Memory B cell (primary cell): ENCODE results near the gene MITF.

Experiments used
- ATAC-seq: fragments of 150-1000 bp; cut with Tn5 transposase; 2 replicates; pipeline ENCODE4 v1.10.0; 2021; ENCODE audit warnings: low read depth, mild to moderate bottlenecking, moderate library complexity
- DNase-seq, 2 donors: peaks; one replicate each; pipeline ENCODE4 v3.0.0; 2022; ENCODE audit warnings: low spot score in 2 of 2
- H3K27ac Mint-ChIP-seq: one replicate; pipeline ENCODE4 v1.8.0; 2022; ENCODE audit warnings: mild to moderate bottlenecking, moderate library complexity, mixed read lengths
- H3K27me3 Mint-ChIP-seq: one replicate; pipeline ENCODE4 v1.8.0; 2022; ENCODE audit warnings: mixed read lengths
- H3K36me3 Mint-ChIP-seq: one replicate; pipeline ENCODE4 v1.8.0; 2022; ENCODE audit warnings: mild to moderate bottlenecking, mixed read lengths
- H3K4me1 Mint-ChIP-seq: one replicate; pipeline ENCODE4 v1.8.0; 2022; ENCODE audit warnings: mixed read lengths
- H3K4me3 Mint-ChIP-seq: one replicate; pipeline ENCODE4 v1.8.0; 2022; ENCODE audit warnings: mild to moderate bottlenecking, moderate library complexity, mixed read lengths
- H3K9me3 Mint-ChIP-seq: one replicate; pipeline ENCODE4 v1.8.0; 2022; ENCODE audit warnings: mixed read lengths

The MITF gene

DNA sequence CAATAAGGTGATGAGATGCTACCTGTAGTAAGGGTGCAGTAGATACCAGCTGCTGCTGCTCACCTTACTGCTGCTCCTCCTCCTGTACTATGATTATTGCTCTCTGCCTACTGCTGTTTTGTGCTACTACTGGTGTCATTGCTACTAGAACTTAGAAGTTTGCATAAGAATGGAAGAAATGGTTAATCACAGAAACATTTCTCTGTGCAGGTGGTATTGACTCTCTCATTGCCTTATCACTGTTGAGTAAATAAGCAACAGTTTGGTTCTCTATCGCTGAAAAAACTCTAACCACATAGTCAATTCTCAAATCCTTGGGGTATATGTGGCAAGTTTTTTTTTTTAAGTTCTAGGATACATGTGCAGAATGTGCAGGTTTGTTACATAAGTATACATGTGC, 16.5 kb downstream of the MITF start:
- Mint-ChIP-seq H3K27me3 (no peaks in the 10 kb centered on the region), H3K36me3 (no peaks in the 10 kb centered on the region), H3K4me1 (no peaks in the 10 kb centered on the region), H3K27ac (no peak overlapping the region), H3K9me3 (peaks cover 8% of the 10 kb centered on the region), H3K4me3 (no peak overlapping the region)
- ATAC-seq (no peak), DNase-seq (no peak)

DNA sequence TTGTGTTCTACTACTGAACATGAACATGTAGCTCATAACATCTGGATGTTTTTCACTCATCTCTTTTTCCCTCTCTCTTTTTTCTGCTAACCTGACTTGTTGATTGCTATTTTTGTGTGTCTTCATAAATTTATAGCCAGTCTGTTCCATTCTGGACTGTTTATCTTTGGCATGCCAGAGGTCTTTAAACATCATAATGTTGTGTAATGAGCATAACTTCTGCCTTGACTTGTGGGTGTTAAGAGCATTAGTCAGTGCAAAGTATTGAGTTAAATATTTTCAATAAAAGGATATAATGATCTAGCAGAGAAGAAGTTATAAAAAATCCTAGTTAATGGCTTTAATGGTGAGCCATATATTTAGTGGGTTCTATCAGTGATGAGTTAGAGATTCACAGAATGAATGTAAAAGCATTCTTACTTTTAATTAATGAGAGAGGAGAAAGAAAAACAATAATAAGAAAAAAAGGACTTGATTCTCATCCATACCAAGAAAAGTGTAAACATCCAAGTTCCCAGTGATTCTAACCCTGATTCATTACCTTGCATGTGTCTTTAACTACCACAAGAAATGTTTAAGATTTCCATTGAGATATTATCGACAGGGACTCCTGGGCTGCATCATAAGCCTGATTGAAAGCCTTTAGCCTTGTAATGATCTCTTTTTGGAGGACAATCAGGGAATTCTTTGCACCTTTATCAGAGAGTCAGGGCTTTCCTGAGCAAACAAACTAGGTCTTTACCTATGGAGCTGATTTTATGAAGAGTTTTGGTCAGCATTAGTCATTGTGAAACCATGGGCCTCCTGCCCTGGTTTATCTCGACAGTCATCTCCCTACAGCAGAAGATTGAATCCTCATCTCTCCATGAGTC, 22.9 kb downstream of the MITF start:
- H3K27ac Mint-ChIP-seq = no peak overlapping the region
- H3K9me3 Mint-ChIP-seq = no peaks in the 10 kb centered on the region
- ATAC-seq (no peak), DNase-seq (no peak)
- H3K4me1 Mint-ChIP-seq = no peaks in the 10 kb centered on the region
- H3K36me3 Mint-ChIP-seq = no peaks in the 10 kb centered on the region
- no peaks in the 10 kb centered on the region for H3K27me3 Mint-ChIP-seq
- no peak overlapping the region for H3K4me3 Mint-ChIP-seq

DNA sequence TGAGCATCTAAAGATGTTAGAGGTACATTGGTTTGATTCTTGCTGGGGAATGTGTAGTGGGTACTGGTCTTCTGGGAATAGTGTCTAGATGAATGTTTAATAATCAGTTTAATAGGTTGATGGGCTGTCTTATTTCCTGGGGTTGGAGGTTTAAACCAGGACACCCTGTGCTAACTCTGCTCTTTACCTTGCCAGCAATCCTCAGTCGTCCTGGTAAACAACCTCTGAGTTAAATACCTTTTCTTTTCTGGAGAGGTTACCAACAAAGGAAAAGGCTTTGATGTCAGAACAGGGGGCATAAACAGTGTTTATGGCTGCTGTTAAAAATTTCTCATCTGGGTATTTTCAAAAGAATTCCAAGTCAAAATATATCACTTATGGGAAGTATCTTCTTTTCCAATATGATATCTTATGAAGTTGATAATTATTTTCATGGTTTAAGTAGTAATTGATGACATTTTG, 23.5 kb downstream of the MITF start:
- H3K36me3 Mint-ChIP-seq = no peaks in the 10 kb centered on the region
- no peak for DNase-seq
- no peak overlapping the region for H3K27ac Mint-ChIP-seq
- ATAC-seq = no peak
- no peaks in the 10 kb centered on the region for H3K4me1 Mint-ChIP-seq
- H3K9me3 Mint-ChIP-seq = no peaks in the 10 kb centered on the region
- H3K27me3 Mint-ChIP-seq = no peaks in the 10 kb centered on the region
- H3K4me3 Mint-ChIP-seq = no peak overlapping the region

DNA sequence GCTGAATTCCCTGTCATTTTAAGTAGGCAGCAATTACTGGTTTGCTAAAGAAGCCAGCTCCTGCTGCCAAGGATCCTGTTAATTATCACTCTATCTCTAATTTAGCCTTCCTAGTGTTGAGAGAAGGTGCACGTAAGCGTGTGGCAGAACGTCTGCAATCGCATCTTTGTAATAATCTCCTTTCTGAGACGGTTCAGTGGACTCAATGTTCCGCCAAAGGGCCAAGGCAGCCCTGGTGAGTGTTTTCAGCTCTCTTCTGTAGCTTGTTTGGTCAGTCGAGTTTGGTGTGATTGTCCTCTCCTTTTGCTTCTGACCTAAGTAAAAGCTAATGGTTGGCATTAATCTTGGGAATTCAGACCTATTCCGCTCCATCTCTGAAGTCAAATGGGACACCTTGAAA, 24.2 kb downstream of the MITF start:
- Mint-ChIP-seq H3K4me3 (no peak overlapping the region), H3K27ac (no peak overlapping the region), H3K9me3 (no peaks in the 10 kb centered on the region), H3K36me3 (no peaks in the 10 kb centered on the region), H3K4me1 (no peaks in the 10 kb centered on the region), H3K27me3 (no peaks in the 10 kb centered on the region)
- DNase-seq (no peak), ATAC-seq (no peak)

DNA sequence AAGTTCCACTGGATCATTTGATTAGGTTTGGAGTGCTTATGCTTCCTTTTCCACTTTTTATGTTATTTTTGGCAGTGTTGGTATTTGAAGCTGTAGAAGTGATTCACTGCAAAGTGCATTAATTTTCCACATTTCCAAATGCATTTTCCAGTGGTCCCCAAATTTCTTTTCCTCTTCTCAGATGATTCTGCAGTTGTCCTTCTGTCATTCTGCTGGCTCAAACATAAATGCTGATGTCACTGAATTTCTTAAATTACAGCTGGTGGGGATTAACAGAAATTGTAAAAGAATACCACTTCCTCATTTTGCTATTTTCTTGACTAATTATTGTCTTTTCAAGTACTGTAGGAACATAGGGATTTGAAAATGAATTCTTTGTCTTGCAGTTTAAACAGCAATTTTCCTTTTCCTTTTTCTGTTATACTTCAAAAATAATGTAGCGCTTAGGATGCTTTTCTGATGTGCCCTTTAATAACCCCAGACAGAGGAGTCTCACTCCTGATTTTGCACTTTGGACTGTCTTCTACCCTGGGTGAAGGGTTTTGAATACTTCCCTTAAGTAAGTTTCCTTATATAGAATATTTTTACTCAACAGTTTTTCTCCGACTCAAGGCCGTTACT, 25.0 kb downstream of the MITF start:
- no peak for DNase-seq
- Mint-ChIP-seq H3K4me1 (no peaks in the 10 kb centered on the region), H3K27me3 (no peaks in the 10 kb centered on the region), H3K36me3 (no peaks in the 10 kb centered on the region), H3K27ac (no peak overlapping the region), H3K4me3 (no peak overlapping the region), H3K9me3 (no peaks in the 10 kb centered on the region)
- no peak for ATAC-seq

DNA sequence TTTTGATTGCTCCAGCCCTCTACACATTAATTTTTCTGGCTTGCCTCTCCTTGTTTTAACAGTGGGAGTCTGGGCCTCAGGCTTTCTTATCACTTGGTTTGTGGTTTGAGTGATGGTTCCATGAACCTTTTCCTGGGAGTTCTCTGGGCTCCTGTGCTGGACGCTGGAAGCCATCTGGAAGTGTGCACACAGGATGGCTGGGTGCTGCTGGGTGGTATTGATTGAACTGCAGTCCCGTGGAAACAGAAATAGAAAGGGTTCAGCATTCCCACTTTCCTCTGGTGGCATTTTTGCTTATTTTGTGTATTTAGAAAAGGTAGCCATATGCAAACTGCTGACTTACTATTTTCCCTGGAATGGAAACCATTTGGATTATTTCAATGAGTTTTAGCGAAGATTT, 25.6 kb downstream of the MITF start:
- Mint-ChIP-seq H3K4me3 (no peak overlapping the region), H3K27me3 (no peaks in the 10 kb centered on the region), H3K27ac (no peak overlapping the region), H3K4me1 (no peaks in the 10 kb centered on the region), H3K9me3 (no peaks in the 10 kb centered on the region), H3K36me3 (no peaks in the 10 kb centered on the region)
- no peak for ATAC-seq
- no peak for DNase-seq

DNA sequence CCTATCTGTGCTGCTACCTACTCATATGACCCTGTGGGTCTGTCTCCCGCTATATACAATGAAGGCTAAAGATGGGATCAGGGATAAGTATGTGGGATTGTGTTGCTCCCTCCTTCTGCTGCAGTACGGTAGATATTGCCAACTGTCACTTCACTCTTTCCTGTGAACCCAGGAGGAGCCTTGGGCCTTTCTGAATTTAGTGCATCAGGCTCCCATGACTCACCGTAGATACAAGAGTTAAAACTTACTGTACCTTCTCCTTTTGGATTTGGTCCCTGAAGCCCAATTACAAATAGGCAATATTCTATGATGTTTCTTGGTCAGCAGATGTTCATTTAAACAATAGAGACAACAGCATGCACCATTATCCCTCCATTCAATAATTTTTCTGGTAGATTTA, 27.4 kb downstream of the MITF start:
- no peaks in the 10 kb centered on the region for H3K4me1 Mint-ChIP-seq
- H3K27me3 Mint-ChIP-seq = no peaks in the 10 kb centered on the region
- H3K27ac Mint-ChIP-seq = no peak overlapping the region
- DNase-seq (no peak), ATAC-seq (no peak)
- no peaks in the 10 kb centered on the region for H3K9me3 Mint-ChIP-seq
- H3K4me3 Mint-ChIP-seq = no peak overlapping the region
- no peaks in the 10 kb centered on the region for H3K36me3 Mint-ChIP-seq

DNA sequence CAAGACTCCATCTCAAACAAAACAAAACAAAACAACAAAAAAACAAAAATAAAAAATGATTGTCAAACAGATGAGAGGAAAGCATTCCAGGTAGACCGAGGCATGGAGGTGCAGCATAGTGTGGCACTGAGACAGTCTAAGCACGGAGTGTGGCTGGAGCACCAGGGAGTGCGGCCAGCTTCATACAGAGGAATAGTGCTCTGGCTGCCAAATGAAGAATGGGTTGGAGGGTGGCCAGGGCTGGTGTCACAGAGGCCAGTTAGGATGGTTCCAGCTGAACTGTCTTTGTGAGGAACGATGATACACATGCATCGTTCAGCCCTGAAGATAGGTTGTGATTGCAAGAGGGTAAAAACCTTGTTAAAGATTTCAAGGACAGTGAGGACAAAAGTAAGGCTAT, 28.3 kb downstream of the MITF start:
- H3K4me1 Mint-ChIP-seq = no peaks in the 10 kb centered on the region
- H3K27ac Mint-ChIP-seq = no peak overlapping the region
- H3K36me3 Mint-ChIP-seq = no peaks in the 10 kb centered on the region
- no peaks in the 10 kb centered on the region for H3K27me3 Mint-ChIP-seq
- DNase-seq = no peak
- H3K4me3 Mint-ChIP-seq = no peak overlapping the region
- H3K9me3 Mint-ChIP-seq = no peaks in the 10 kb centered on the region
- no peak for ATAC-seq

DNA sequence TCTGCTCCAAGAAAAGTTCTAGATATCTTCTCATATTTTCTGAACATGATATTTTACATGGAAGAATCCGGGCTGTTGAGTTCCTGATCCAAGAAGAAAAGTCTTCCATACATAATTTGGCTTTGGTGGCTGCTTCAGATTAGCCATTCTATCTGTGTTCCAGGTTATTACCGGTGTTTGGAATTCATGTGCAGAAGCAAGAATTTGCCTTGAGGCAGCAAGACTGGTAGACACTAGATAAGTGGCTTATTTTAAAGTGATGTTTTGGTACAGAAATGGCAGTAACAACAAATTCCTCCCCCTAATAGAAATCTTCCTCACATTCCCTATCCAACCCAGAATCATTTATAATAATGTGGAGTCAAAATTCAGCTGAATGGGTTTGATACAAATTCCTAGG, 29.2 kb downstream of the MITF start:
- H3K36me3 Mint-ChIP-seq = no peaks in the 10 kb centered on the region
- no peaks in the 10 kb centered on the region for H3K9me3 Mint-ChIP-seq
- no peak overlapping the region for H3K4me3 Mint-ChIP-seq
- no peaks in the 10 kb centered on the region for H3K27me3 Mint-ChIP-seq
- no peaks in the 10 kb centered on the region for H3K4me1 Mint-ChIP-seq
- no peak for DNase-seq
- ATAC-seq = no peak
- H3K27ac Mint-ChIP-seq = no peak overlapping the region

DNA sequence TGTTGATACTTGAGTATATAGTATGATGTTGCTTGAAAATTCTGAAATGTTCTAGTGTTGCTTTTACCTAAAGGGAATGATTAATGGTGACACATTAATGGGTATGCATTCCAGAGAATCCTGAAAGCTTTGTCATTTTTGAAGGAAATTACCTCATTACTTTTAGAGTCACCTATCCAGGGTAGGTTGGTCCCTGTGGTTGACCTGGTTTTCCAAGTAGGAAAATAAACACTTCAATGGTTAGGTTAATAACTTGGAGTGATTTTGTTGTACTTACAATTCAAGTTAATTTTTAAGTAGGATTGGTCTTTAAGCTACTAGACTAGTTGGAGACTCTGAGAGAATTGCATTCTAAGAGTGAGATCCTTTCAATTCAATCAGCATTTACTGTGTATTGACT, 31.0 kb downstream of the MITF start:
- H3K36me3 Mint-ChIP-seq = no peaks in the 10 kb centered on the region
- H3K4me3 Mint-ChIP-seq = no peak overlapping the region
- no peak for ATAC-seq
- no peak overlapping the region for H3K27ac Mint-ChIP-seq
- H3K4me1 Mint-ChIP-seq = no peaks in the 10 kb centered on the region
- DNase-seq = no peak
- peaks cover 2% of the 10 kb centered on the region for H3K27me3 Mint-ChIP-seq
- H3K9me3 Mint-ChIP-seq = no peaks in the 10 kb centered on the region

DNA sequence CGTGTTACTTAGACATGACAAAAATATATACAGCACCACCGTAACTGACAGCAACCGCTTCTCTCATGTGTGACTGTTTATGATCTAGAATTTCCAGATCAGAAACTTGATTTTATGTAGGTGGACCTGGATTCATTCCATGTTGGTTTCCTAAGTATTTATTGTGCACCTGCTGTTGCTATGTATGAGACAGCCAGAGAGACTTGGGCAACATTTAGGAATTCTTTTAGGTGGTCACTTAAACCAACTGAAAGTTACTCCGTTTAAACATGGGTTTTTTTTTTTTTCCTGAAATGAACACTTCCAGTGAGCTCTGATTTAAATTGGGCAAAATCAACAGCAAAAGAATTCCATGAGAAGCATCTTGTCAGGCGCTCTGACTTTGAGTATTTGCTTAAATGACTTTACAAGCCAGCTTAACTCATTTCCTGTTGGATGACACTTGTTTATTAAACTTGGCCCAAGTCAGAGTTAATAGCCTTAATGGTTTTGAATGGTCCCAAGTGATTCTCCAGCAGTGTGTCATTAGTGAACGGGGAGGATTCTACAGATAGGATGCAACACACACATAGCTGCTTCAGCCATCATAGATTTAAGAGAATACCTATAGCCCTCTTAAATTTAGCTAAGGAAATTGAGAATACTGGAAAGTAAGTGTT, 31.8 kb downstream of the MITF start:
- ATAC-seq (no peak), DNase-seq (no peak)
- Mint-ChIP-seq H3K9me3 (no peaks in the 10 kb centered on the region), H3K4me1 (no peaks in the 10 kb centered on the region), H3K27ac (no peak overlapping the region), H3K36me3 (no peaks in the 10 kb centered on the region), H3K4me3 (no peak overlapping the region), H3K27me3 (peaks cover 2% of the 10 kb centered on the region)

DNA sequence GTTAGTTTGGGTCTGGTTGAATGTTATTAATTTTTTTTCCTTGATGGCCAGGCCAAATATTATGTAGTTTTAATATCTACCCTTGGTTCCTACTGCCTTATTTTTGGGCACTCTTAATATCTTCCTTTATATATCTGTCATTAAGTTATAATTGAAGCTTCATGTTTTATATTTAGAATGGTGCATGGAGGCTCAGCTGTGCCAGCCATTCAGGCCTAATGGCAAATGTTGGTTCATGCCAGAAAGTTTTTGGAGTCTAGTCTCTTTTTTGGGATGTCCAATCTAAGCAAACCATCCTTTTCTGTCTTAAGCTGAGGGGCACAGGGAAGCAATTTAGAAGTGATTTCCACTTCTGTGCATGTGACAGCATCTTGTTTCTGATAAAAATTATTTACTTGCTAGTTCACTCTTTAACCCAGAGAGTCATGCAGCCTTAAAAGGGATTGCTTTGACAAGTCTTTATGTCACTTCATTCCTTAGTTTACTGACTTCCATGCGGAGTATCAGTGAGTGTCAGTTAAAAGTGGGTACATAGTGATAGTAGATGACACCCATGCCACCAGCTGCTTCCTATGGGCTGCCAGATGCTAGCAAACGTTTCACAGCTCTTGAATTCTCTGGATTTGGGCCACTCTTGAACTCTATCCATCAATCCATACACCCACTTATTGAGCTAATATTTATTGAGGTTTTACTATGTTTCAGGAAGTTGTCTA, 33.0 kb downstream of the MITF start:
- H3K27ac Mint-ChIP-seq = no peak overlapping the region
- H3K9me3 Mint-ChIP-seq = no peaks in the 10 kb centered on the region
- H3K27me3 Mint-ChIP-seq = peaks cover 2% of the 10 kb centered on the region
- H3K36me3 Mint-ChIP-seq = no peaks in the 10 kb centered on the region
- ATAC-seq = no peak
- H3K4me1 Mint-ChIP-seq = no peaks in the 10 kb centered on the region
- no peak overlapping the region for H3K4me3 Mint-ChIP-seq
- no peak for DNase-seq

DNA sequence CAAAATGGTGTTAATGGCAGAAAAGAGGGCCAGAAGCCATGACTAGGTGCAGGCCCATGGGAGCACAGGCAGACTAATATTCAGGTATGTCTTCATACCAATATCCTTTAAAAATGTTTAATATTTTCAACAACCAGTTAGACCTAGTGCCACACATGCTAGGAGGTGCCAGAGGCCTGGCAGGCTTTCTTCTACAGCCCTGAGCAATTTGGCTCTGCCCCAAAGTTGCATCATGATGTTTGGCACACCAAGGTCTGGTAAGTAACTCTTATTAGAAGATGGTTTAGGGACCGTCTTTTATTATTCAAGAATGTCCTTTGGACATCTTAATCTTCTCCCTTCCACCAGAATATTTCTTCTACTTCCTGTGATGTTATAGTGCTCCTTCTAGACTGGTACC, 34.8 kb downstream of the MITF start:
- no peak for DNase-seq
- Mint-ChIP-seq H3K27me3 (peaks cover 2% of the 10 kb centered on the region), H3K4me3 (no peak overlapping the region), H3K9me3 (peaks cover 3% of the 10 kb centered on the region), H3K27ac (no peak overlapping the region), H3K4me1 (no peaks in the 10 kb centered on the region), H3K36me3 (no peaks in the 10 kb centered on the region)
- no peak for ATAC-seq

DNA sequence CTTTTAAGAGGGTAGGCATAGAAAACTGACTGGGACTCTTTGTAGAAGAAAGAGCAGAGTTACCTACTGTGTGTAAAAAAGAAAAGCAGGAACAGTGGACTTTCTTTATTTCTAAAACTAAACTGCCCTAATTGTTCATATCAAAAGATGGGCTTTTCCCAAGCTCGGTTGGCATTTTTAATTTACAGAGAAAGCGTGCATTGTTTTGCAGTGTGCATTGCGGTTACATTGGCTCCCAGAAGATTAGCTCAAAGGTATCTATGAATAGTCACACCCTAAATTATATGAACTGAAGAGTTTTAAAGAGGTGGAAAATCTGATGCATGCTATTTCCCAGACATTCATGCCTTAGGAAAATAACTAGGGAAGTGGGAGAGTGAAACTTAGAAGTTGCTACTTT, 36.5 kb downstream of the MITF start:
- Mint-ChIP-seq H3K27me3 (peaks cover 2% of the 10 kb centered on the region), H3K4me3 (no peak overlapping the region), H3K27ac (no peak overlapping the region), H3K4me1 (no peaks in the 10 kb centered on the region), H3K36me3 (no peaks in the 10 kb centered on the region), H3K9me3 (peaks cover 3% of the 10 kb centered on the region)
- DNase-seq (no peak), ATAC-seq (no peak)
